GM23248 (cell line): ENCODE measurements around the gene STKLD1. TPM values are rescaled to one million over a fixed set of nuclear protein-coding genes. Genes with fewer than 3 reads are reported as not detected.
A peak's percentile ranks its signal among the peaks of the same experiment; 100 is the strongest.

Experiments
- DNase-seq: peaks from one replicate; pipeline ENCODE4 v3.0.0-alpha.2; 2015
- H2AFZ ChIP-seq: fragments of 200-600 bp; sonication (generic); 2 replicates; pipeline ENCODE4 v1.6.1; 2016; ENCODE audit warnings: antibody characterized with exemption
- H3F3A ChIP-seq: fragments of 200-600 bp; sonication (generic); 2 replicates; pipeline ENCODE4 v1.6.1; 2016; ENCODE audit warnings: mild to moderate bottlenecking, antibody characterized with exemption, mixed run types; ENCODE audit not compliant: insufficient read depth
- H3K27ac ChIP-seq: fragments of 200-600 bp; sonication (generic); 2 replicates; pipeline ENCODE4 v1.5.1; 2016; ENCODE audit warnings: mild to moderate bottlenecking
- H3K27me3 ChIP-seq: fragments of 200-600 bp; sonication (generic); replicated peaks from 2 replicates; pipeline ENCODE4 v1.6.1; 2016; ENCODE audit warnings: mild to moderate bottlenecking; ENCODE audit not compliant: insufficient read depth
- H3K36me3 ChIP-seq: fragments of 200-600 bp; sonication (generic); 2 replicates; pipeline ENCODE4 v1.6.1; 2016; ENCODE audit warnings: low read depth, mild to moderate bottlenecking
- H3K4me1 ChIP-seq: fragments of 200-600 bp; sonication (generic); 2 replicates; pipeline ENCODE4 v1.6.1; 2016; ENCODE audit warnings: mild to moderate bottlenecking; ENCODE audit not compliant: insufficient read depth
- H3K4me2 ChIP-seq: fragments of 200-600 bp; sonication (generic); one replicate; pipeline ENCODE4 v1.6.1; 2016; ENCODE audit warnings: mild to moderate bottlenecking; ENCODE audit not compliant: unreplicated experiment
- H3K4me3 ChIP-seq: fragments of 200-600 bp; sonication (generic); 2 replicates; pipeline ENCODE4 v1.5.1; 2016; ENCODE audit warnings: mild to moderate bottlenecking
- H3K79me2 ChIP-seq: fragments of 200-600 bp; sonication (generic); 2 replicates; pipeline ENCODE4 v1.6.1; 2016; ENCODE audit warnings: mild to moderate bottlenecking; ENCODE audit not compliant: insufficient read depth
- H3K9ac ChIP-seq: fragments of 200-600 bp; sonication (generic); 2 replicates; pipeline ENCODE4 v1.6.1; 2016; ENCODE audit warnings: mild to moderate bottlenecking
- H3K9me2 ChIP-seq: fragments of 200-600 bp; sonication (generic); 2 replicates; pipeline ENCODE4 v1.6.1; 2016; ENCODE audit warnings: mixed run types, mild to moderate bottlenecking, moderate library complexity; ENCODE audit not compliant: insufficient read depth
- H3K9me3 ChIP-seq: fragments of 200-600 bp; sonication (generic); one replicate; pipeline ENCODE4 v1.6.1; 2017; ENCODE audit warnings: low read depth
- H4K20me1 ChIP-seq: fragments of 200-600 bp; sonication (generic); 2 replicates; pipeline ENCODE4 v1.6.0; 2016; ENCODE audit not compliant: insufficient read depth
- EZH2 ChIP-seq: fragments of 200-600 bp; sonication (generic); IDR thresholded peaks from 2 replicates; pipeline ENCODE4 v1.6.1; 2018; ENCODE audit warnings: antibody characterized with exemption, mild to moderate bottlenecking; ENCODE audit not compliant: insufficient read depth, poor library complexity, severe bottlenecking
- EZH2phosphoT487 ChIP-seq: fragments of 200-600 bp; sonication (generic); IDR thresholded peaks from 2 replicates; pipeline ENCODE4 v1.6.1; 2018; ENCODE audit warnings: antibody characterized with exemption, moderate library complexity, mild to moderate bottlenecking, low read depth; ENCODE audit not compliant: insufficient read depth
- WGBS, 2 experiments: methylation state at CpG; one replicate each; pipeline ENCODE4 v1.1.6; 2015 to 2017; ENCODE audit warnings: low lambda C conversion rate in 2 of 2, low coverage in 1 of 2; ENCODE audit errors: missing lambda C conversion rate in 2 of 2; 5-methylcytosine and 5-hydroxymethylcytosine counted together
- in situ Hi-C: fragments of 300-500 bp; cut with MboI; formaldehyde crosslinking; loops from 2 replicates; pipeline ENCODE4 v1.15.0; 2020
- polyA plus RNA-seq: library from polyadenylated mRNA; unstranded; fragments of >200 nt; fragmentation: Nextera tagmentation; extraction: Ambion mirVana; gene quantifications from 2 replicates; pipeline ENCODE4 v1.2.1, GENCODE V29; 2016
- total RNA-seq: library from RNA; depleted of rRNA; stranded (reverse); fragments of >200 nt; shearing (Covaris generic); gene quantifications from 2 replicates; pipeline ENCODE4 v1.2.3, GENCODE V29; 2014

STKLD1 gene
- total and polyA plus RNA-seq, 2 experiments from 2014 or later: 0.32 to 0.38 TPM

- Histone ChIP-seq H3K36me3 (peaks cover 4% of the 10 kb centered on the region; the same call in 1 of the 2 replicates), H3K4me3 (peak overlapping the region; percentile 87; the same call in 1 of the 2 replicates), H3K4me2 (peak overlapping the region; percentile 87), H4K20me1 (no peaks in the 10 kb centered on the region), H3K9me2 (no peaks in the 10 kb centered on the region), H3K27me3 (no peaks in the 10 kb centered on the region), H3K79me2 (peaks cover 36% of the 10 kb centered on the region), H3K27ac (no peak overlapping the region), H3K4me1 (peaks cover 8% of the 10 kb centered on the region), H3K9ac (peak overlapping the region; percentile 83; the same call in 1 of the 2 replicates), H3F3A (0 out of 2 replicates have a peak, but pooled peaks cover 8% of the 10 kb centered on the region), H2AFZ (no peak overlapping the region), H3K9me3 (no peaks in the 10 kb centered on the region)
- 64 to 69% methylated on average over 13 of the region's 13 CpGs for WGBS, 2 experiments
- DNase-seq: peak; percentile 35
- no peak for TF ChIP-seq EZH2
- no peak for TF ChIP-seq EZH2phosphoT487
- in situ Hi-C loops: no loop called here
Observed at GRCh38 chr9:133419005-133419404, 42.8 kb downstream of the STKLD1 start.

GRCh38 chr9:133420392-133420827 is 44.2 kb downstream of the STKLD1 start:
- peaks cover 22% of the 10 kb centered on the region for H3K79me2 ChIP-seq
- H4K20me1 ChIP-seq: no peaks in the 10 kb centered on the region
- peaks cover 3% of the 10 kb centered on the region; the same call in 1 of the 2 replicates for H3K36me3 ChIP-seq
- peaks cover 8% of the 10 kb centered on the region for H3K4me1 ChIP-seq
- no peaks in the 10 kb centered on the region for H3K9me2 ChIP-seq
- H3K9ac ChIP-seq: no peak overlapping the region
- H3K27me3 ChIP-seq: no peaks in the 10 kb centered on the region
- TF ChIP-seq EZH2 (no peak), EZH2phosphoT487 (no peak)
- no peak for DNase-seq
- no peak overlapping the region for H3K27ac ChIP-seq
- H3K4me2 ChIP-seq: no peak overlapping the region
- H3K9me3 ChIP-seq: no peaks in the 10 kb centered on the region
- WGBS, 2 experiments: 42% methylated on average over 5 of the region's 5 CpGs
- in situ Hi-C loops: no loop called here
- H2AFZ ChIP-seq: no peak overlapping the region
- H3K4me3 ChIP-seq: no peak overlapping the region
- 0 out of 2 replicates have a peak, but pooled peaks cover 8% of the 10 kb centered on the region for H3F3A ChIP-seq

GRCh38 chr9:133421615-133422542 is 45.7 kb downstream of the STKLD1 start, which contains the start of gene ADAMTS13:
ADAMTS13 (plus strand) TSS chr9:133422367; CDS start chr9:133422444, 77 bp downstream.
- no peak within 1 kb of the TSS for H2AFZ ChIP-seq
- no peak within 1 kb of the TSS for H3K4me2 ChIP-seq
- 62 to 63% methylated on average over 23 of the region's 23 CpGs for WGBS, 2 experiments
- 0 out of 2 replicates have a peak, but pooled peaks cover 8% of the 10 kb centered on the region for H3F3A ChIP-seq
- H3K9me3 ChIP-seq: no peaks in the 10 kb centered on the region
- H3K27me3 ChIP-seq: no peaks in the 10 kb centered on the region
- in situ Hi-C loops: no loop called here
- no peak within 1 kb of the TSS for H3K4me3 ChIP-seq
- no peaks in the 10 kb centered on the region for H4K20me1 ChIP-seq
- no peak within 1 kb of the TSS for H3K27ac ChIP-seq
- no peaks in the 10 kb centered on the region for H3K9me2 ChIP-seq
- TF ChIP-seq EZH2: no peak
- TF ChIP-seq EZH2phosphoT487: no peak
- H3K79me2 ChIP-seq: peaks cover 8% of the 10 kb centered on the region
- H3K9ac ChIP-seq: no peak within 1 kb of the TSS
- no peaks in the 10 kb centered on the region for H3K36me3 ChIP-seq
- peak; percentile 30 for DNase-seq
- no peaks in the 10 kb centered on the region for H3K4me1 ChIP-seq

- Histone ChIP-seq H3K27ac (no peak overlapping the region), H3K9me2 (no peaks in the 10 kb centered on the region), H3K36me3 (no peaks in the 10 kb centered on the region), H3K4me1 (no peaks in the 10 kb centered on the region), H2AFZ (no peak overlapping the region), H3K27me3 (peaks cover 7% of the 10 kb centered on the region; the same call in 1 of the 2 replicates), H3K4me3 (no peak overlapping the region), H3K4me2 (no peak overlapping the region), H3K9me3 (no peaks in the 10 kb centered on the region), H3K79me2 (no peaks in the 10 kb centered on the region), H3F3A (0 out of 2 replicates have a peak, but pooled peaks cover 8% of the 10 kb centered on the region), H4K20me1 (no peaks in the 10 kb centered on the region), H3K9ac (no peak overlapping the region)
- in situ Hi-C loops: no loop called here
- TF ChIP-seq EZH2phosphoT487 (no peak), EZH2 (no peak)
- no peak for DNase-seq
- 71 to 80% methylated on average over 3 of the region's 3 CpGs for WGBS, 2 experiments
Observed at GRCh38 chr9:133423216-133423615, 47.0 kb downstream of the STKLD1 start.
